ENCODE results near the gene TSHZ1.

The TSHZ1 gene

GRCh38 chr18:75335511-75335910, 124.9 kb downstream of the TSHZ1 start:
- H3K4me3 ChIP-seq (ENCODE audit: low read depth, low read length): no peak overlapping the region
- TF ChIP-seq ZNF248 (tag by site-specific recombination; IDR thresholded peaks at IDR 0.05) (no peak), KLF1 (tag by site-specific recombination; IDR thresholded peaks at IDR 0.05) (no peak), ZNF692 (tag by site-specific recombination; IDR thresholded peaks at IDR 0.05) (no peak), ZNF404 (tag by site-specific recombination; IDR thresholded peaks at IDR 0.05) (no peak), KLF16 (tag by site-specific recombination; IDR thresholded peaks at IDR 0.05) (no peak)
- H3K27ac ChIP-seq (ENCODE audit: extremely low read depth, low read depth, low read length): no peak overlapping the region
- ChIA-PET POLR2A (no interaction called here), CTCF (interaction anchor here (0.5 to 0.6 kb wide), 2 partner anchors 21 to 202 kb away, joined by 4 read pairs; no protein-coding TSS in a partner anchor)
- no peaks in the 10 kb centered on the region for H3K9me3 ChIP-seq (ENCODE audit: control insufficient read depth, insufficient read depth, low read depth, low read length)
- H3K4me1 ChIP-seq (ENCODE audit: control insufficient read depth, insufficient read depth, low read length): no peaks in the 10 kb centered on the region
- no peaks in the 10 kb centered on the region for H3K36me3 ChIP-seq (ENCODE audit: control insufficient read depth in 2 of 2, insufficient read depth in 1 of 2, low read length in 2 of 2)

- Histone ChIP-seq H3K4me1 (ENCODE audit: control insufficient read depth, insufficient read depth, low read length) (no peaks in the 10 kb centered on the region), H3K27ac (ENCODE audit: extremely low read depth, low read depth, low read length) (no peak overlapping the region), H3K4me3 (ENCODE audit: low read depth, low read length) (no peak overlapping the region), H3K36me3 (ENCODE audit: control insufficient read depth in 2 of 2, insufficient read depth in 1 of 2, low read length in 2 of 2) (no peaks in the 10 kb centered on the region), H3K9me3 (ENCODE audit: control insufficient read depth, insufficient read depth, low read depth, low read length) (no peaks in the 10 kb centered on the region)
- ChIA-PET POLR2A (no interaction called here), CTCF (no interaction called here)
- TF ChIP-seq ZNF585B (tag by site-specific recombination; IDR thresholded peaks at IDR 0.05) (no peak), ZNF302 (tag by site-specific recombination; IDR thresholded peaks at IDR 0.05; ENCODE audit: low read depth) (no peak), ZSCAN4 (tag by site-specific recombination; IDR thresholded peaks at IDR 0.05) (no peak), ZNF747 (tag by site-specific recombination; IDR thresholded peaks at IDR 0.05) (no peak), BCL11A (tag by site-specific recombination; IDR thresholded peaks at IDR 0.05; ENCODE audit: low read depth) (no peak), ZFP37 (tag by site-specific recombination; IDR thresholded peaks at IDR 0.05) (no peak), ZSCAN23 (tag by site-specific recombination; IDR thresholded peaks at IDR 0.05) (no peak), ZNF777 (tag by site-specific recombination; IDR thresholded peaks at IDR 0.05; ENCODE audit: borderline replicate concordance) (no peak), ZNF830 (tag by site-specific recombination; IDR thresholded peaks at IDR 0.05; ENCODE audit: low read depth) (no peak)
Measured at GRCh38 chr18:75336767-75337166, 126.2 kb downstream of the TSHZ1 start.

GRCh38 chr18:75337348-75337747, 126.8 kb downstream of the TSHZ1 start:
- Histone ChIP-seq H3K36me3 (ENCODE audit: control insufficient read depth in 2 of 2, insufficient read depth in 1 of 2, low read length in 2 of 2) (no peaks in the 10 kb centered on the region), H3K27ac (ENCODE audit: extremely low read depth, low read depth, low read length) (no peak overlapping the region), H3K9me3 (ENCODE audit: control insufficient read depth, insufficient read depth, low read depth, low read length) (no peaks in the 10 kb centered on the region), H3K4me1 (ENCODE audit: control insufficient read depth, insufficient read depth, low read length) (no peaks in the 10 kb centered on the region), H3K4me3 (ENCODE audit: low read depth, low read length) (no peak overlapping the region)
- POLR2A ChIA-PET: no interaction called here
- CTCF ChIA-PET: no interaction called here
- TF ChIP-seq ZNF362 (tag by site-specific recombination; IDR thresholded peaks at IDR 0.05) (no peak), SP2 (tag by site-specific recombination; IDR thresholded peaks at IDR 0.05) (no peak), ZBTB7A (tag by site-specific recombination; IDR thresholded peaks at IDR 0.05; ENCODE audit: low read depth) (no peak), OVOL3 (tag by site-specific recombination; IDR thresholded peaks at IDR 0.05) (no peak), ZNF624 (tag by site-specific recombination; IDR thresholded peaks at IDR 0.05) (no peak), SALL2 (tag by site-specific recombination; IDR thresholded peaks at IDR 0.05; ENCODE audit: borderline replicate concordance) (no peak), ZNF2 (tag by site-specific recombination; IDR thresholded peaks at IDR 0.05) (no peak), ZNF169 (tag by site-specific recombination; IDR thresholded peaks at IDR 0.05) (no peak), ZNF174 (tag by site-specific recombination; IDR thresholded peaks at IDR 0.05) (no peak), ZBTB17 (tag by site-specific recombination; IDR thresholded peaks at IDR 0.05) (no peak), ZBTB1 (tag by site-specific recombination; IDR thresholded peaks at IDR 0.05) (no peak), ZNF157 (tag by site-specific recombination; IDR thresholded peaks at IDR 0.05) (no peak), ZNF398 (tag by site-specific recombination; IDR thresholded peaks at IDR 0.05) (no peak), KLF10 (tag by site-specific recombination; IDR thresholded peaks at IDR 0.05) (no peak), MEIS1 (CRISPR knock-in tag; IDR thresholded peaks at IDR 0.05; ENCODE audit: borderline replicate concordance) (no peak), ZSCAN16 (tag by site-specific recombination; IDR thresholded peaks at IDR 0.05) (no peak), ZNF223 (tag by site-specific recombination; IDR thresholded peaks at IDR 0.05) (no peak)

Data from HEK293 (cell line).